ENCODE results near the gene MIS12.

The MIS12 gene

GRCh38 chr17:5540321-5540720 lies 54.0 kb downstream of the MIS12 start:
- Histone ChIP-seq H3K9ac (ENCODE audit: low read depth, low read length, poor library complexity, severe bottlenecking) (no peak overlapping the region), H3K36me3 (ENCODE audit: insufficient read depth, low read length) (no peaks in the 10 kb centered on the region), H3F3A (ENCODE audit: low read depth) (no peaks in the 10 kb centered on the region), H3K27me3 (ENCODE audit: insufficient read depth, low read length, poor library complexity, severe bottlenecking) (no peaks in the 10 kb centered on the region), H3K9me2 (replicated peaks; ENCODE audit: low read depth, low read length) (no peaks in the 10 kb centered on the region), H4K20me1 (ENCODE audit: insufficient read depth, low read length, poor library complexity, severe bottlenecking) (no peaks in the 10 kb centered on the region), H3K79me2 (ENCODE audit: insufficient read depth, low read length) (no peaks in the 10 kb centered on the region), H3K9me3 (ENCODE audit: insufficient read depth, low read depth, low read length) (no peaks in the 10 kb centered on the region), H3K4me2 (ENCODE audit: low read depth, low read length, poor library complexity, severe bottlenecking) (no peak overlapping the region), H3K4me3 (ENCODE audit: low read length, poor library complexity, severe bottlenecking) (no peak overlapping the region), H2AFZ (ENCODE audit: low read length) (no peak overlapping the region), H3K4me1 (ENCODE audit: insufficient read depth, low read length, poor library complexity, severe bottlenecking) (no peaks in the 10 kb centered on the region)
- no peak for TF ChIP-seq EZH2phosphoT487 (IDR thresholded peaks at IDR 0.05; ENCODE audit: borderline replicate concordance)
- no peak for TF ChIP-seq CTCF (conservative IDR thresholded peaks at IDR 0.05; ENCODE audit: low read length)

Measured in Loucy (cell line).